C4-2B (cell line): ENCODE data around the gene YY1AP1.

Experiments used
- CTCF ChIP-seq: fragments of 450-650 bp; conservative IDR thresholded peaks from 2 replicates; pipeline ENCODE4 v1.5.1; 2017; ENCODE audit warnings: mild to moderate bottlenecking
- ZFX ChIP-seq: fragments of 450-650 bp; IDR thresholded peaks from 2 replicates; pipeline ENCODE4 v1.6.1; 2017

DNA sequence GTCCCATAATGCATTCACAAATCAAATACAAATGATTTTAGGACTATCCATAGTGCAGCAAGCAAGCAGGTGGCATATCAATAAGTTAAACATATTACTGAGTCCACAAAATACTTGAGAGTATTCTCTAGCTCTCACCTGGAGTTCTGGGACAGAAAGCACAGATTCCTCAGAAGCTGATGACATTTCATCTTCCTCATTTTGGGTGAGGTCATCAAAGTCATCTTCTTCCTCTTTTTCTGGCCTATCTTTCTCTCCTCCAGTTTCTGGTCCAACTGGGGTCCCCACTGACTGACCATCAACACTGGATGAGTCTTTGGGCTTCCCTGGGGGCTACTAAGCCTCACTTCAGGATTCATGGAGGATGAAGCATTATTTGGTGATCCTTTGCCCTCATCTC is 38.9 kb downstream of the YY1AP1 start:
- TF ChIP-seq CTCF (no peak), ZFX (no peak)
